OCI-LY7 (cell line): ENCODE results near the gene IGSF21. TPM values are rescaled to one million over a fixed set of nuclear protein-coding genes. Genes with fewer than 3 reads are reported as not detected.
A peak's percentile ranks its signal among the peaks of the same experiment; 100 is the strongest.

Source experiments
- BruUV-seq: library from RNA; stranded (reverse); fragments of 400-500 nt; replicated peaks from 2 replicates; lab custom pipeline; 2021; lab: Mats Ljungman, UMichigan
- CTCF ChIA-PET: fragments of 300-600 bp; sonication (Branson Sonifier 250); formaldehyde crosslinking; loops from one replicate; lab custom pipeline; 2022; ENCODE audit warnings: antibody characterized with exemption; ENCODE audit not compliant: unreplicated experiment; lab: Charles Lee
- POLR2A ChIA-PET: fragments of 300-600 bp; sonication (Branson Sonifier 250); formaldehyde crosslinking; loops from one replicate; lab custom pipeline; 2022; ENCODE audit warnings: antibody characterized with exemption; lab: Charles Lee
- DNase-seq: peaks from one replicate; pipeline ENCODE4 v3.0.0-alpha.2; 2015; ENCODE audit warnings: low spot score
- H2AFZ ChIP-seq: fragments of 200-600 bp; sonication (generic), shearing (Covaris generic); 2 replicates; pipeline ENCODE4 v1.6.1; 2014; ENCODE audit warnings: mild to moderate bottlenecking, antibody characterized with exemption, low read length, moderate library complexity
- H3K27ac ChIP-seq: fragments of 200-600 bp; sonication (generic); 2 replicates; pipeline ENCODE4 v1.5.1; 2014; ENCODE audit warnings: mixed run types, low read depth, mild to moderate bottlenecking, moderate library complexity, low read length, inconsistent platforms; ENCODE audit not compliant: poor library complexity, severe bottlenecking
- H3K36me3 ChIP-seq: fragments of 200-600 bp; sonication (generic); 2 replicates; pipeline ENCODE4 v1.6.1; 2014; ENCODE audit warnings: mild to moderate bottlenecking, antibody characterized with exemption, low read length, moderate library complexity, mixed read lengths; ENCODE audit not compliant: insufficient read depth
- H3K4me1 ChIP-seq: fragments of 200-600 bp; sonication (generic); 2 replicates; pipeline ENCODE4 v1.5.1; 2014; ENCODE audit warnings: mild to moderate bottlenecking, low read length; ENCODE audit not compliant: insufficient read depth, poor library complexity, severe bottlenecking
- H3K4me2 ChIP-seq: fragments of 200-600 bp; sonication (generic); 2 replicates; pipeline ENCODE4 v1.6.1; 2014; ENCODE audit warnings: mild to moderate bottlenecking, low read length
- H3K4me3 ChIP-seq: fragments of 200-600 bp; sonication (generic); 2 replicates; pipeline ENCODE4 v1.5.1; 2014; ENCODE audit warnings: mild to moderate bottlenecking, low read depth, low read length; ENCODE audit not compliant: poor library complexity, severe bottlenecking
- H3K79me2 ChIP-seq: fragments of 200-600 bp; sonication (generic); 2 replicates; pipeline ENCODE4 v1.6.1; 2016; ENCODE audit warnings: low read depth, mild to moderate bottlenecking, low read length, moderate library complexity, mixed read lengths; ENCODE audit not compliant: insufficient read depth
- H3K9me2 ChIP-seq: fragments of 200-600 bp; sonication (generic); 2 replicates; pipeline ENCODE4 v1.6.1; 2016; ENCODE audit warnings: mild to moderate bottlenecking, low read length, mixed read lengths; ENCODE audit not compliant: insufficient read depth
- H3K9me3 ChIP-seq: fragments of 200-600 bp; sonication (generic); 2 replicates; pipeline ENCODE4 v1.6.1; 2014; ENCODE audit warnings: mild to moderate bottlenecking, mixed run types, low read length, mixed read lengths
- H4K20me1 ChIP-seq: fragments of 200-600 bp; sonication (generic); 2 replicates; pipeline ENCODE4 v1.6.1; 2014; ENCODE audit warnings: mild to moderate bottlenecking, antibody characterized with exemption, low read length, moderate library complexity, mixed read lengths; ENCODE audit not compliant: insufficient read depth
- EZH2phosphoT487 ChIP-seq: fragments of 200-600 bp; sonication (generic); IDR thresholded peaks from 2 replicates; pipeline ENCODE4 v1.6.1; 2018; ENCODE audit warnings: low read depth, borderline replicate concordance, mild to moderate bottlenecking, mixed run types, antibody characterized with exemption, low read length, moderate library complexity, mixed read lengths
- intact Hi-C: fragments of 100-400 bp; cut with micrococcal nuclease; formaldehyde crosslinking; loops from one replicate; pipeline ENCODE4 v1.10.0; 2022; ENCODE audit not compliant: unreplicated experiment
- total RNA-seq, 2 experiments: library from RNA; depleted of rRNA in 1 of 2; stranded (reverse); fragments of >200 nt in 1 of 2; shearing (Covaris generic) in 1 of 2; gene quantifications; 2 replicates each; pipeline ENCODE4 v1.2.3, GENCODE V29; 2014 to 2022
- TF ChIP-seq, protein P1 (sequence below): fragments of 200-600 bp; sonication (generic); conservative IDR thresholded peaks from 2 replicates; pipeline ENCODE4 v1.5.1; 2014; ENCODE audit warnings: mild to moderate bottlenecking, antibody characterized with exemption, low read length, moderate library complexity, mixed read lengths

IGSF21 gene
- total RNA-seq, 2 experiments from 2014 or later: 0.17 TPM; not detected in 1

DNA sequence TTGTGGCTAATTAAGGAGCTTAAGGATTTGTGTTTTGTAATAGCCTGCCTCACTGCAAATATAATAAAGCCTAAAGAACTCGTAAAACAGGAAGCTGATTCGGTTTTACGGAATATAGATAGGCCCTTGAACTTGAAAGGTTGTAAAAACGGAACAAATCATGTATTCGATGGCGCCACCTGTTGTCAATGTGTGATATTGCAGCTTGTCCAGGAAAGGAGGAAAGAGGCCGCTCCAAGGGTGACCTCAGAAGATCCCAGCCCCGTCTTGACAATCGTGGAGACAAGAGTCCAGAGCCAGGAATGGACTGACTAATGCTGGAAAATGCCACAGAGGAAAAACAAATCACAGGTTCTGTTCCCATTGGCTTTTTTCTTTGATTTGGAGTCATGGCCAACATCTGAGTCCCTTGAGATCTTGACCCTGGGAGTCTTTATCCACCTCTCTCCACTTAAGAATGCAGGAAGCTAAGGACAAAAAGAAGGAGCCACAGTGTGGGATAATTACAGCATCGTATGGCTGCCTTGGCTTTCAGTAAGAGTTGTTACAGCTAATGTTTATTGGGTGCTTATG lies 7.0 kb upstream of the IGSF21 start:
- BruUV-seq: no TSS peak
- Histone ChIP-seq H2AFZ (no peak overlapping the region), H3K27ac (no peak overlapping the region), H3K4me2 (no peak overlapping the region), H3K36me3 (no peaks in the 10 kb centered on the region), H4K20me1 (no peaks in the 10 kb centered on the region; the same call in 1 of the 2 replicates), H3K4me3 (no peak overlapping the region), H3K9me2 (no peaks in the 10 kb centered on the region), H3K4me1 (no peaks in the 10 kb centered on the region), H3K9me3 (no peaks in the 10 kb centered on the region), H3K79me2 (no peaks in the 10 kb centered on the region)
- intact Hi-C loops: loop anchor here (1.0 to 10.0 kb wide), 4 partner anchors 103 to 204 kb away; no protein-coding TSS in a partner anchor
- ChIA-PET CTCF (interaction anchor here (0.5 to 0.9 kb wide), 2 partner anchors 116 to 690 kb away, joined by 3 to 5 read pairs; no protein-coding TSS in a partner anchor), POLR2A (interaction anchor here (0.7 to 0.9 kb wide), 2 partner anchors 137 to 178 kb away, joined by 3 read pairs; no protein-coding TSS in a partner anchor)
- TF ChIP-seq EZH2phosphoT487: no peak
- TF ChIP-seq, protein P1, sequence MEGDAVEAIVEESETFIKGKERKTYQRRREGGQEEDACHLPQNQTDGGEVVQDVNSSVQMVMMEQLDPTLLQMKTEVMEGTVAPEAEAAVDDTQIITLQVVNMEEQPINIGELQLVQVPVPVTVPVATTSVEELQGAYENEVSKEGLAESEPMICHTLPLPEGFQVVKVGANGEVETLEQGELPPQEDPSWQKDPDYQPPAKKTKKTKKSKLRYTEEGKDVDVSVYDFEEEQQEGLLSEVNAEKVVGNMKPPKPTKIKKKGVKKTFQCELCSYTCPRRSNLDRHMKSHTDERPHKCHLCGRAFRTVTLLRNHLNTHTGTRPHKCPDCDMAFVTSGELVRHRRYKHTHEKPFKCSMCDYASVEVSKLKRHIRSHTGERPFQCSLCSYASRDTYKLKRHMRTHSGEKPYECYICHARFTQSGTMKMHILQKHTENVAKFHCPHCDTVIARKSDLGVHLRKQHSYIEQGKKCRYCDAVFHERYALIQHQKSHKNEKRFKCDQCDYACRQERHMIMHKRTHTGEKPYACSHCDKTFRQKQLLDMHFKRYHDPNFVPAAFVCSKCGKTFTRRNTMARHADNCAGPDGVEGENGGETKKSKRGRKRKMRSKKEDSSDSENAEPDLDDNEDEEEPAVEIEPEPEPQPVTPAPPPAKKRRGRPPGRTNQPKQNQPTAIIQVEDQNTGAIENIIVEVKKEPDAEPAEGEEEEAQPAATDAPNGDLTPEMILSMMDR: peak; percentile 92
- peak; percentile 58 for DNase-seq

- no peaks in the 10 kb centered on the region for H3K9me2 ChIP-seq
- CTCF ChIA-PET: no interaction called here
Measured at GRCh38 chr1:18101508-18101907, 6.1 kb upstream of the IGSF21 start.

More at GRCh38 chr1:18101508-18101907, 6.1 kb upstream of the IGSF21 start:
- Histone ChIP-seq H3K36me3 (no peaks in the 10 kb centered on the region), H3K9me3 (no peaks in the 10 kb centered on the region), H3K4me3 (no peak overlapping the region), H3K4me2 (no peak overlapping the region), H2AFZ (no peak overlapping the region), H3K4me1 (no peaks in the 10 kb centered on the region), H3K79me2 (no peaks in the 10 kb centered on the region), H3K27ac (no peak overlapping the region), H4K20me1 (no peaks in the 10 kb centered on the region; the same call in 1 of the 2 replicates)
- TF ChIP-seq, protein P1: no peak
- no peak for TF ChIP-seq EZH2phosphoT487
- POLR2A ChIA-PET: no interaction called here
- no peak for DNase-seq
- intact Hi-C loops: loop anchor here (2.0 to 10.0 kb wide), 3 partner anchors 104 to 203 kb away; no protein-coding TSS in a partner anchor
- BruUV-seq: no TSS peak
